GM21723 (cell line): ENCODE results near the gene HPD.

Source experiments
- ATAC-seq: cut with Tn5 transposase; IDR thresholded peaks from one replicate; pipeline ENCODE4 v1.9.1; 2021; ENCODE audit warnings: mild to moderate bottlenecking, moderate library complexity; ENCODE audit not compliant: unreplicated experiment

Gene HPD

DNA sequence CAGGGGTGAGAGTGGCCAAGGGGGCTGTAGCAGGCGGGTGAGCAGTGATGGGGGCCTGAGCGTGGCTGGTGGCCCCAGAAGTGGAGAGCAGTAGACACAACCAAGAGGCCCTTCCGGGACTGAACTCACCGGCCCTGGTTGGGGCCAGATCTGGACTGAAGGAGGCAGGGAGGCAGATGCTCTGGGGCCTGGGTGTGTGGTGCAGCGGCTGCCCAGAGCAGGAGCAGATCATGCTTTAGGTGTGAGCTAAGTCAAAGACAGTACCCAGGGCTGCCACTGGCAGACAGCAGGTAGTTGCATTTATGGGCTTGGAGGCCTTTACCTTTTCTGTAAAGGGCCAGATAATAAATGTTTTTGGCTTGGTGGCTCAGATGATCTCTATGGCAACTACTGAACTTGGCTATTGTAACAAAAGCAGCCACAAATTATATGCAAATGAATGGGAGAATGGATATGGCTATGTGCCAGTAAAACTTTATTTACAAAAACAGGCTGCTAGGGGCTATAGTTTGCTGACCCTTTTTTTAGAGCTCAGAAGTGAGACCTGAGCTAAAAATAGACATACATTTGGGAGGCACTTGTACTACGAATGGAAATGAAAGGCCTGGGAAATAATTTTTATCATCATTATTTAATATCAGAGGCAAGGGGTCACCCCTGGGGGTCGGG is 29.3 kb downstream of the HPD start:
- no peak for ATAC-seq

DNA sequence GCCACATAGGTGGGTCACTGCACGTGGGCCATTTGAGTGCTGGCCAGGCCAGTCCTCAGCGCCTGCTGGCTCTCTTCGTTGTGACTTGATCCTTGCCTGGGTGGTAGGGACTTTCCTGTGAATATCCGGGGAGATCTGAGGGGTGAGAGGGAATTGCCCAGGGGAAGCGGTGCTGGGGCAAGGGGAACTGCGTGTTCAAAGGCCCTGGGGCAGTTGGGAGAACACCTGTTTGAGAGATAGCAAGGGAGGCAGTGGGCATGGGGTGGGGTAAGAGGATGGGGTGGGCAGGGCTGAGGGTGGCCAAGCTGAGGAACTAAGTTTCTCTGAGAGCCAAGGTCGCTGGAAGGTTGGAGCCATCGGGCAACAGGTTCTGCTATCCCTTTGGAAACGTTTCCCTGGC is 29.8 kb downstream of the HPD start:
- ATAC-seq, result no peak

DNA sequence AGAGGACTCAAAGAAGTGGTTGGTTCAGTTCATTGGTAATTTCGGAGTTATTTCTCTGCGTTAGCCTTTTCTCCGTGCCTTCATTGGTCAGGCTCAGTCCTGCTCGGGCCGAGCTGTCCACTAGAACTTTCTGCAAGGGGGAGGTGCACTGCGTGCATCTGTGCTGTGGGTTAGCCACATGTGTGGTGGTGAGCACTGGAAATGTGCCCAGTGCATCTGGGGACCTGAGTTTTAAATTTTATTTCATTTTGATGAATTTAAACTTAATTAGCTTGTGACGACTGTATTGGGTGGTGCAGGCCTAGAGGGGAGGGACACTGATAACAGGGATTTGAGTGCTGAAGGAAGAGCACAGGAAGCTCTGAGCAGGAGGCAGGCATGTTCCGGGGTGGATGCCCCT is 30.4 kb downstream of the HPD start:
- no peak for ATAC-seq

DNA sequence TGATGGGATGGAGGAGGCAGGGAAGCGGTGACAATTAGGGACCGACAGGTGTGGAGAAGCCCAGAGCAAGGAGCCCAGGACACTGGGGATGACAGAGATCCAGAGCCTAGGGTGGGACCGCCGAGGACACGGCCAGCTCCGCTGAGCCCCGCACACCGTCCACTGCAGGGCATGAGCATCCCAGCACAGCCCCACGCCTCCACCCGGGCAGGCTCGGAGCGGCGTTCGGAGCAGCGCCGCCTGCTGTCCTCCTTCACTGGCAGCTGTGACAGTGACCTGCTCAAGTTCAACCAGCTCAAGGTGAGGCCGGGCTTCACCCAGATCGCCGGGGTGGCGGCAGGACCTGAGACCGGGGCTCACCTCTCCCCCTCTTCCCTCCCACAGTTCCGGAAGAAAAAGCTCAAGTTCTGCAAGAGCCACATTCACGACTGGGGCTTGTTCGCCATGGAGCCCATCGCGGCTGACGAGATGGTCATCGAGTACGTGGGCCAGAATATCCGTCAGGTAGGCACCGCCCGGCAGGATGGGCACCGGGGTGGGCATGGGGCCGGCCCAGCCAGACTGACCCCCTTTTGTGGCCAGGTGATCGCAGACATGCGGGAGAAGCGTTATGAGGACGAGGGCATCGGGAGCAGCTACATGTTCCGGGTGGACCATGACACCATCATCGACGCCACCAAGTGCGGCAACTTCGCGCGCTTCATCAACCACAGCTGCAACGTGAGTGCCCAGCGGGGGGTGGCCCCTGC is 31.1 kb downstream of the HPD start:
- no peak for ATAC-seq

DNA sequence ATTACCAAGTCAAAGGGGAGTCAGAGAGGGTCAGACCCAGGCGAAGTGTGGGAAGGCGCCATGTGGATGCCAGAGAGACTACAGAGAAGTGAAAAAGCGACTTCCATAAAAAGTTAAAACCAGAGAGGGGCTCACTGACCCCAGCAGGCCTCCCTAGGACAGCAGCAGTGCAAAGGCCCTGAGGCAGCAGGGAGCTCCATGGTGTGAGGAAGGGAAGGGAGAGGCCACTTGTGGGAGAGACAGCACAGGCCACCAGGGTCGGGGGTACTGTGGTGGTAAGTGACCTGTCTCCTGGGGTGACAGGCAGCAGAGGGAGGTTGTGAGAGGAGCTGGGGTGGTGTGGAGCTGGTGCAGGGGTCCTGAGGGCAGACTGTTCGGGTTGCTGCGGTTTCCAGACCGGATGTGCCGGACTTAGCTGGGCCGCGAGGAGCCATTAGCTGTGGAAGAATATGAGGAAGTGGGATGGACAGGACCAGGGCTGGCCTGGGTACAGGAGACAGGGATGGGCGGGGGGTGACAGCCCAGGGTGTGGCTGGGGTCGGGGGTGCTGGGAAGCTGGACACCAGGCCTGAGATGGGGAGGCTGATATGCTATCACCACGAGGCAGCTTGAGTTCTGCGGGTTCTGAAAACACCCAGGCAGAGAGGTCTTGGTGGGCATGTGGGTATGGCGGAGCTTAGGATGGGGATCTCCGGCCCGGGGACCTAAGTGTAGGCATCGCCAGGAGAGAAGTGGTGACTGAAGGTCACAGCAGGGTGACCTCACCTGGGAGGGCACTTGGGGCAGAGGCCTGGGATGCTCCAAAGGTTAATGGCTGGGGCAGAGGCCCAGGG is 32.1 kb downstream of the HPD start:
- ATAC-seq, result no peak

DNA sequence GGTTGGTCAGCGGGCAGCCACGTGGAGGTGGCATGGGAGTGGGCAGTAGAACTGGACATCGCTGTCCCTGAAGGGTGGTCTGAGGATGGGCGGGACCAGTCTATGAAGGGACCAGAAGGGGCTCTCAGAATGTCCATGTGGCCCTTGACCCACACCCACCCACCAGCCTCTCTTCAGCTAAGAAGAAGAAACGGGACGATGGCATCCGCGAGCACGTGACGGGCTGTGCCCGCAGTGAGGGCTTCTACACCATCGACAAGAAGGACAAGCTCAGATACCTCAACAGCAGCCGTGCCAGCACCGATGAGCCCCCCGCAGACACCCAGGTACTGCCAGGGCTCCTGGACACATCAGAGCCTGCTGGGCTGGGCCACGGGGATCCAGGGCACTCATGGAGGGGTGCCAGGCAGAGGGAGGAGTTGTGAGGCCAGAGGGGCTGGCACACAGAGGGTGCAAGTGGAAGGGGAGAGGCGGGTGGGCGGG is 33.6 kb downstream of the HPD start:
- ATAC-seq, result no peak

DNA sequence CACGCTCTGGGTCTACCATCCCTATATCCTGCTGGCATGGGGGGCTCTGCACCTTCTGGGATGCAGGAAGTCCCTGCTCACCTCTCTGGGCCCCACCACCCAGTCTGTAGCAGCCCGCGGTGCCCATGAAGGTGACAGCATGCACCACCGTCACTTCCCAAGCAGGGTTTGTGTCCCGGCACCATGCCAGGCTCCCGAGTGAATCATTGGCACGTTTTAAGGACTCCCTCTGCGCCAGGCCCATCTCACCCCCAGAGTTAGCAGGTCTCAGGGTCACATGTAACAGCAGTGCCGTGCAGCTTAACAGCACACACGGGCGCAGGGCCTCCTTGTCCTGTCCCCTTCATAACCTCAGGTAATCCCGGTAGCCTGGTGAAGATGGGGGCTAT is 34.9 kb downstream of the HPD start:
- no peak for ATAC-seq

DNA sequence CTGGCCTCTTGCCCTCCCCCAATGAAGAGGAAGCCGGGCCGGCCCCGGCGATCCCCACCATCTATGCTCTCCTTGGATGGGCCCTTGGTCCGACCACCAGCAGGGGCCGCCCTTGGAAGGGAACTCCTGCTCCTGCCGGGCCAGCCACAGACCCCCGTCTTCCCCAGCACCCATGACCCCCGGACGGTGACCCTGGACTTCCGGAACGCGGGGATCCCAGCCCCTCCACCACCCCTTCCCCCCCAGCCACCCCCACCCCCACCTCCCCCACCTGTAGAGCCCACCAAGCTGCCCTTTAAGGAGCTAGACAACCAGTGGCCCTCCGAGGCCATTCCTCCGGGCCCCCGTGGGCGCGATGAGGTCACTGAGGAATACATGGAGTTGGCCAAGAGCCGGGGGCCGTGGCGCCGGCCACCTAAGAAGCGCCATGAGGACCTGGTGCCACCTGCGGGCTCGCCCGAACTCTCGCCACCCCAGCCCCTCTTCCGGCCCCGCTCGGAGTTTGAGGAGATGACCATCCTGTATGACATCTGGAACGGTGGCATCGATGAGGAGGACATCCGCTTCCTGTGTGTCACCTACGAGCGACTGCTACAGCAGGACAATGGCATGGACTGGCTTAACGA is 35.4 kb downstream of the HPD start:
- ATAC-seq, result no peak

DNA sequence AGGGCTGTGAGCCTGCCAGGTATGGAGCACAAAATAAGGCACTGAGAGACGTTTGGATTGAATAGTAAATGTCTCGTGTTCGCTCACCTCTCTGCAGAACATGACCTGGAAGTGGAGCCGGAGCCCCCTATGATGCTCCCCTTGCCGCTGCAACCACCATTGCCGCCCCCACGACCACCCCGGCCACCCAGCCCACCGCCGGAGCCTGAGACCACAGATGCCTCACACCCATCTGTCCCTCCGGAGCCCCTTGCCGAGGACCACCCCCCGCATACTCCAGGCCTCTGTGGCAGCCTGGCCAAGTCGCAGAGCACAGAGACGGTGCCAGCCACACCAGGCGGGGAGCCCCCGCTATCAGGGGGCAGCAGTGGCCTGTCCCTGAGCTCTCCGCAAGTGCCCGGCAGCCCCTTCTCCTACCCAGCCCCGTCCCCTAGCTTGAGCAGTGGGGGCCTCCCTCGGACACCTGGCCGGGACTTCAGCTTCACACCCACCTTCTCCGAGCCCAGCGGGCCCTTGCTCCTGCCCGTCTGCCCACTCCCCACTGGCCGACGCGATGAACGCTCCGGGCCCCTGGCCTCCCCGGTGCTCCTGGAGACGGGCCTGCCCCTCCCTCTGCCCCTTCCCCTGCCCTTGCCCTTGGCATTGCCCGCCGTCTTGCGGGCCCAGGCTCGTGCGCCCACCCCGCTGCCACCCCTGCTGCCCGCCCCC is 36.1 kb downstream of the HPD start:
- ATAC-seq, result no peak

DNA sequence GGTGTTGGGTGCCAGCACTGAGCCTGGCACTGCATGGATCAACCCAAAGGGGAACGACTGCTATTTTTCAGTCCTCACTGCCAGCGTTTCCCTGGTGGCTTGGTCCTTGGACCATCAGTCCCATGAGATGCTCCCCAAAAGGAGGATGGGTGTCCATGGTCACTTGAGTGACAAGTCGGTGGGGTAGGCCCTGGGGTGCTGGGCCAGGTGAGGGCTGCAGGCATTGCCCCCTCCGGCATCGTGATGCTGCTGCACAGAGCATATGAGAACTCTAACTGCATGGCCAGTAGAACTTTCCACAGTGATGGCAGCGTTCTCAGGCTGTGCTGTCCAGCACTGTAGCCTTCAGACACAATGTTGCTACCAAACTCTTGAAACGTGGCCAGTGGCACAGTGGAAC is 38.6 kb downstream of the HPD start:
- no peak for ATAC-seq

DNA sequence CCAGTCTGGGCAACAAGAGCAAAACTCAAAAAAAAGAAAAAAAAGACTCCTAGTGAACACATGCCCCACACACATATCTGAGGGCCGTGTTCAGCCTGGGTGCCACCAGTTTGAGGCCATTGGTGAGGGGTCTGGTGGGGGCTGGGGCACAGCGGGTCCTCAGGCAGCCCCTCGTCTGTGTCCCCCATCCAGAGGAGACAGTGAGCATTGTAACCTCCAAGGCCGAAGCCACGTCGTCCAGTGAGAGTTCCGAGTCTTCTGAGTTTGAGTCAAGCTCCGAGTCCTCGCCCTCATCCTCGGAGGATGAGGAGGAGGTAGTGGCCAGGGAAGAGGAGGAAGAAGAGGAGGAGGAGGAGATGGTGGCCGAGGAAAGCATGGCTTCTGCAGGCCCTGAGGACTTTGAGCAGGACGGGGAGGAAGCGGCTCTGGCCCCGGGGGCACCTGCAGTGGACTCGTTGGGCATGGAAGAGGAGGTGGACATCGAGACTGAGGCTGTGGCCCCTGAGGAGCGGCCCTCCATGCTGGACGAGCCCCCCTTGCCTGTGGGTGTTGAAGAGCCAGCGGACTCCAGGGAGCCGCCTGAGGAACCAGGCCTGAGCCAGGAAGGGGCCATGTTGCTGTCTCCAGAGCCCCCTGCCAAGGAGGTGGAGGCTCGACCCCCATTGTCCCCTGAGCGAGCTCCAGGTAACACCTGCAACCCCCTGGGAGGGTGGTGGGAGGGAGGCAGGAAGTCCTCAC is 39.3 kb downstream of the HPD start:
- no peak for ATAC-seq

DNA sequence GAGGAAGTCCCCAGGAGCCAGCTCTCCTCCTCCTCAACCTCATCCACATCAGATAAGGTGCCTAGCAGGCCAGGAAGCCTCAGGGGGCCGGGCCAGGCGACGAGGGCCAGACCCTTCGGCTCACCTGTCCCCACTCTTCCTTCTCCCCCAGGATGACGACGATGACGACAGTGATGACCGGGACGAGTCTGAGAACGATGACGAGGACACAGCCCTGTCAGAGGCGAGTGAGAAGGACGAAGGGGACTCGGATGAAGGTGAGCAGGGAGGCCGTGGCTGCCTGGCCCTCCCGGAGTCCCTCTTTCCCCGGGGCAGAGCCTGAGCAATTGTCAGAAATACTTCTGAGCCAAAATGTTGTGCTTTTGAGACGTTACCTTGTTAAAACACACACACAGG is 41.0 kb downstream of the HPD start:
- ATAC-seq, result no peak

DNA sequence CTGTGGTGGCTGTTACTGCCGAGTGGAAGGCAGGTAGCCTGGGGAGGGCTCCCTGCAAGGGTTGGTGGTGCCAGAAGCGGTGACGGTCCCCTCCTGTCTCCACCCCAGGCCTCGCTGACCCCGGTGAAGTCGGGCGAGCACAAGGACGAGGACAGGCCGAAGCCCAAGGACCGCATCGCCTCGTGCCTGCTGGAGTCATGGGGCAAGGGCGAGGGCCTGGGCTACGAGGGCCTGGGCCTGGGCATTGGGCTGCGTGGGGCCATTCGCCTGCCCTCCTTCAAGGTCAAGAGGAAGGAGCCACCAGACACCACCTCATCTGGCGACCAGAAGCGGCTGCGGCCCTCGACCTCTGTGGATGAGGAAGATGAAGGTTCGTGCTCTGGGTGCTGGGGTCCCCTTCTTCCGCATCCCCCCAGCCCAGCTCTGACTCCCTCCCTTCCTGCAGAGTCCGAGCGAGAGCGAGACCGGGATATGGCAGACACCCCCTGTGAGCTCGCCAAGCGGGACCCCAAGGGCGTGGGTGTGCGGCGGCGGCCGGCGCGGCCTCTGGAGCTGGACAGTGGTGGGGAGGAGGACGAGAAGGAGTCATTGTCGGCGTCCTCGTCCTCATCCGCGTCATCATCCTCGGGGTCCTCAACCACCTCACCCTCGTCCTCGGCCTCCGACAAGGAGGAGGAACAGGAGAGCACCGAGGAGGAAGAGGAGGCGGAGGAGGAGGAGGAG is 41.6 kb downstream of the HPD start:
- no peak for ATAC-seq

DNA sequence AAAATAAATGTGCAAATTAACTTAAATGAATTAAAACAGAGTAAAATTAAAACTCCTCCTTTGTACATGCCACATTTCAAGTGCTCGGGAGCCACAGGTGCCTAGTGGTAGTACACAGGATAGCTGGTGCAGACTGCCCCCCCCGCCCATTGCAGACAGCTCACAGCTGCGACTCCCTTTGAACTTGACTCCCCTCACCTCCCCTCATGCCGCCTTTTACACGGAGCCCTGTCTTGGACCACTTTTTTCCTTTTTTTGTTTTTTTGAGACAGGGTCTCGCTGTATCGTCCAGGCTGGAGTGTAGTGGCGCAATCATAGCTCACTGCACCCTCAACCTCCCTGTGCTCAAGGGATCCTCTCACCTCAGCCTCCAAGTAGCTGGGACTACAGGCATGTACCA is 43.4 kb downstream of the HPD start:
- no peak for ATAC-seq

DNA sequence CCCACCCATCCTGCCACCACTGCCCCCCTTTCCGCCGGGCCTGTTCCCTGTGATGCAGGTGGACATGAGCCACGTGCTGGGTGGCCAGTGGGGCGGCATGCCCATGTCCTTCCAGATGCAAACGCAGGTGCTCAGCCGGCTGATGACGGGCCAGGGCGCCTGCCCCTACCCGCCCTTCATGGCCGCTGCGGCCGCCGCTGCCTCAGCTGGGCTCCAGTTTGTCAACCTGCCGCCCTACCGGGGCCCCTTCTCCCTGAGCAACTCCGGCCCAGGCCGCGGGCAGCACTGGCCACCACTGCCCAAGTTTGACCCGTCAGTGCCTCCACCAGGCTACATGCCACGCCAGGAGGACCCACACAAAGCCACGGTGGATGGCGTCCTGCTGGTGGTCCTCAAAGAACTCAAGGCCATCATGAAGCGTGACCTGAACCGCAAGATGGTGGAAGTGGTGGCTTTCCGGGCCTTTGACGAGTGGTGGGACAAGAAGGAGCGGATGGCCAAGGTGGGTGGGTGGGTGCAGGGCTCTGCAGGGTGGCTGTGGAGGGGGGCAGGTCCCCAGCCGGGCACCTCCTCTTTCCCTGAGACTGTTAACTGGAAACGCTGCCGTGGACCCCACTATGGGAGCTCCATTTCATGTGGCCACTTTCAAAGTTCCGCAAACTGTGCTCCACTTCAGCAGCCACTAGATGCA is 44.1 kb downstream of the HPD start:
- ATAC-seq, result no peak

DNA sequence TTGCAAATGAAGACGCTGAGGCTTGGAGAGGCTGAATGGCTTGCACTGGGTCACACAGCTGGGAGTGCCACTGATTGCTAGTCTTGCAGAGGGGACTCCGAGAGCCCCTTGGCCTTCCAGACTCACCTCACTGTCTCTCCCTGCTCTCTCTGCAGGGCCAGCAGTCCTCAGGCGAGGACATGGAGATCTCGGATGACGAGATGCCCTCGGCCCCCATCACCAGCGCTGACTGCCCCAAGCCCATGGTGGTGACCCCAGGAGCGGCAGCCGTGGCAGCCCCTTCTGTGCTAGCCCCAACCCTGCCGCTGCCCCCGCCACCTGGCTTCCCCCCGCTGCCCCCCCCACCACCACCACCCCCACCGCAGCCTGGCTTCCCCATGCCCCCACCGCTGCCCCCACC is 44.7 kb downstream of the HPD start:
- ATAC-seq, result no peak

DNA sequence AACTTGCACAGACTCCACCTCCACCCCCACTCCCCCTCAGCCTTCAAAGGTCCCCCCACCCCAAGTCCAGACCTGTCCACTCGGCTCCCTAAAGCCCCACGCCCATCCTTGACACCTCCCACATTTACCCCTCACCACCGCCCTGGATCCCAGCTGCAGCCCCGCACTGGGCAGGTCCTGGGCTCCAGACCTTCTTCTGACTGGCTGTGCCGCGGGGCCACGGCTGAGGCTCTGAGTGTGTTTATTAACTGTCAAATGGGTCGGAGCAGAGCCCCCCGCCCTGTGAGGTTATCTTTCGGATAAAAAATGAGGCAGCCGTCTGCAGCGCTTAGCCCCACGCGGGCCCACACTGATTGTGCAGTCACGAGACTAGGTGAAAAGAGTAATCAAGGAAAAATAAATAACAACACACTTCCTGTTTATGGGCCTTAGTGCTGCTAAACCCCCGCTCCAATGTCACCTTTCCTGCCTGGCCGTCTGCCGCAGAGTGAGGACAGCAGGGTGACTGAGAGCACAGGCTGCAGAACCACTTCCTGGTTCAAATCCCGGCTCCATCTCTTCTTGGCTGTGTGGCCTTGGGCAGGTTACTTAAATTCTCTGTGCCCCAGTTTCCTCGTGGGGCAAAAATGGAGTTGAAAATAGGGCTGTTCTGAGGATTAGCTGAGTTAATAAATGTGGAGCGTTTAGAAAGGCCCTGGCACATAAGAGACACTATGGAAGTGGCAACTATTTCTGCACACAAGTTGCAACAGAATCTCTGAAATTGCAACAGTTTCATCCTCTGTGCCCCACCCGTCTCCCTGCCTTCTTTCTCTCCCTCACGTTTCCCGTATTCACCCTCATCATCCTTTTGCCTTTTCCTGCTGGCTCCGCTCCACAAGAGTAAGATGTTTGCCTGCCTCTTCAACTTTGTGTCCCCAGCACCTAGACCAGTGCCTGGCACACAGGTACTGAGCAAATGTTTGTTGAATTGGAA is 45.5 kb downstream of the HPD start:
- no peak for ATAC-seq
